Left cardiac atrium (tissue), 4 donors: ENCODE results near the gene CLCN7. TPM values are rescaled to one million over a fixed set of nuclear protein-coding genes. Genes with fewer than 3 reads are reported as not detected.

Source experiments
- ATAC-seq, 2 donors: fragments of 200-7000 bp; cut with Tn5 transposase; one replicate each; pipeline ENCODE4 v1.9.1; 2020; ENCODE audit warnings: mild to moderate bottlenecking in 2 of 2, moderate library complexity in 2 of 2
- DNase-seq: peaks from one replicate; pipeline ENCODE4 v3.0.0-alpha.2; 2020
- intact Hi-C, 2 donors: fragments of 100-400 bp; cut with DNase I; formaldehyde crosslinking; loops; one replicate each; pipeline versions ENCODE4 v1.14.1 to v1.15.1; 2022 to 2023
- total RNA-seq, 2 donors: library from RNA; stranded (reverse); fragmentation: NEBNext Ultra II Directional; extraction: Animal tissue kit (Norgen Biotek cat#: 25700); gene quantifications; one replicate each; pipeline ENCODE4 v1.2.1, GENCODE V29; 2021
- donor health status: DM: no; HTN: yes; CAD: no.
- donor health status: DM: no; HTN: yes; CAD: no; lungs with severe emphysema.
- donor health status: DM: yes; HTN: yes; CAD: no.
- donor health status: Dilated cardiomyopathy.

The CLCN7 gene
- total RNA-seq, 2 donors from 2014 or later: 43.0 to 49.7 TPM

DNA sequence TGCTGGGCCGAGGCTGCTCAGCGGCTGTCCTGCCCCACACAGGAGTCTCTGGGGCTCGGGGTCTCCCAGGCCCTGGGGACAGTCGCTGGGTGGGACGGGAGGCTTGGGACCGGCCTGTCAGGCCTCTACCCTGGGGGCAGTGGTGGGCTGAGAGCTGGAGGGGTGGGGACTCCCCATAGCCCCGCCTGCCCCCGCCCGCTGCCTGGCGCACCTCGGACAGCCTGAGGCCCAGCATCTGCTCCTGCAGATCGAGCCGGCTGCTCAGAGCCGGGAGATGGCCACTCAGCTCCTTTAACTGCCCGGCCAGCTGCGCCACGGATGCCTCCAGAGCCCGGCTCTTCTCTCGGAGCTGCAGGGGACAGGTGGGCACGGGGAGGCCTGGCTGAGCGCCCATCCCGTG lies 37.2 kb downstream of the CLCN7 start:
- intact Hi-C loops: no loop called here
- no peak for DNase-seq
- no peak for ATAC-seq

DNA sequence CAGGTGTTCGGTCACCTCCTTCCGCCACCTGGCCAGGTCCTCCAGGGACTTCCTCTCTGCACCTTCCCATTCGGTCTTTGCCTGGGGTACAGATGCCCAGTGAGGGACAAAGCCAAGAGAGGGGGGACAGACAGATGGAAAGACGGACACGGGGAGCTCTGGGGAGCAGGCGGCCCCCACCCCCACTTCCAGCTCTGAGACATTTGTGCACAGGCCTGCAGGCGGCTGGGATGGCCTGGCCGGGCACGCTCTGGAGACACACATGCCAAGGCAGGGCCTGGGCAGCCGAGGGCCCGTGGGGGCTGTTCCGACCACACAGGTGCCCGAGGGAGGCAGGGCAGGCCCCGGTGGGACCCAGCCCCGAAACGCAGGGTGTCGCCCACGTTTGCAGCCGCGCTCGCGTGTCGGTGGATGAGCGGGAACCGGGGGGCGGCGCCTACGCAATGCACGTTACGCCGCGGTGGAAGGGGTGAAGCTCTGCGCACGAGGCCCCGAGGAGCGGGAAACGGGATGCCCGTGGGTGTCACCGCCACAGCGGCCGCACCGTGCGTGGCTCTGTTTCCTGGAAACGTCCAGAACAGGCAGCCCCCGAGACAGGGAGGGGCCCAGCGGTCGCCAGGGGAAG lies 38.0 kb downstream of the CLCN7 start:
- DNase-seq: no peak
- intact Hi-C loops: no loop called here
- no peak for ATAC-seq

DNA sequence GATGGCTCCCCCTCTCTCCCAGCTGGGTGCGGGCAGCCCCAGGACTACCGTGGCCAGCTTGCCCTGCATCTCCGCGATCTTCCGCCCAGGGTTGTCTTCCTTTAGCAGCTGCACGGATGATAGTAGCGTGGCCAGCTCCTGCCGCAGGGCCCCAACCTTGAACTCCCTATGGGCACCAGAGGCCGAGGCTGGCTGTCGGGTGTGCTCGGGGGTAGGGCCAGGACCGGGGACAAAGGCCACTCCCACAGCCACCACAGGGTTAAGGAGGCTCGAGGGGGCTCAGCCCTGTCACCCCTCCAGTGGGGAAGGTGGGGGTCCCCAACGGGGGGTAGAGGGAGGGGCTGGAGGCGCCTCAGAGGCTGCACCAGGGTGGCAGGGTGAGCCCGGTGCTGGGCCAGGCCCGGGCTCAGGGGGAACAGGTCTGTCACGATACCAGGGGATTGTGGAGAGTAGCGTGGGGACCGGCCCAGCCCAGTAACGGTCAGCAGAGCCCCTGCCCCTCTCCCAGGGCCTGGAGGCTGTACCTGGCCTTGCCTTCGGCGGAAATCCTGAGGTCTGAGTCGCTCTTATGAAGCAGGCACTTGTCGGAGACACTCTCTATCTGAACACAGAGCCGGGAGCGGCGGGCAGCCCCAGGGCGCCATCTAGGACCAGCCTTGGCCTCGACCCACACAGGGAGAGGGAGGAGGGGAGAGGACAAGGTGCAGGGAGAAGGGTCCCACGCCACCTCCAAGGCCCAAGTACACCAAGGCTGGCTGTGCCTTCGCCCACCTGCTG lies 38.7 kb downstream of the CLCN7 start:
- DNase-seq (no peak), ATAC-seq (no peak)
- intact Hi-C loops: no loop called here

DNA sequence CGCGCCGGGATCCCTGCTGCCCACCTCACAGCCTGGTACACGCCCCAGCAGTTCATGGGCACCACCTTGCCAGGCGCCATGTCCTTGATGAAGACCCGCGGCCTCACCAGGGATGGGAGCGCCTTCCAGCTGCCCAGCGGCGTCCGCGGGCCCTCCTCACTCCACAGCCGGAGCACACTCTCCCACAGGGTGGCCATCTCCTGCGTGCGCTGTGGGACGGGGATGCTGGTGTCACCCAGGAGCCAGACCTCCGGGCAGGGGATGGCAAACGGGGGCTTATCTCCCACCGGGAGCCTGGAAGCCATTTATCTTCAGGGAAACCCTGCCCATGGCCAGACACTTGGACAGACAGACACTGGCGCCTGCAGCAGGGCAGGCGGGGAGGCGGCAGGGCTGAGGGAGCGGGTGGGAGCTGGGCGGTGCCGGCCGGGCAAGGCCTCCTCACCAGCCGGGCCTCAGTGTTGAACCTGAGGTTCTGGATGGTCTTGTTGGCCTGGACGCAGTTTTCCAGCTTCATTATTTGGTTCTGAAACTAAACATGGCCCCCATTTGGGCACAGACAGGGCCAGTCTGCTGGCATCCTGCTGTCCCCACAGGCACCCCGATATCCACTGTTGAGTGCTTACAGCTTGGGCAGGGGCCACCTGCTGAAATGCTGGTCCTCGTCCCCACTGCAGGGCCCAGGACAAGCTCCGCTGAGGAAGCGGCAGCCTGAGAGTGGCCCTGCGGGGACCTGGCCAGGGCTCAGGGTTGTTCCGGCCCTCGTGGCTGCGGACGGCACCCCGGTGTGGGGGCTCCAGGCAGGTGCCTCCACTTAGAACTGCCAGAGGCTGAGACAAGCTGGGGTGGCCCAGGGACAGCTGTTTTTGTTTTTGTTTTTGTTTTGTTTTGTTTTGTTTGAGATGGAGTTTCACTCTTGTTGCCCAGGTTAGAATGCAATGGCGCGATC lies 39.9 kb downstream of the CLCN7 start:
- DNase-seq: no peak
- no peak for ATAC-seq
- intact Hi-C loops: no loop called here

DNA sequence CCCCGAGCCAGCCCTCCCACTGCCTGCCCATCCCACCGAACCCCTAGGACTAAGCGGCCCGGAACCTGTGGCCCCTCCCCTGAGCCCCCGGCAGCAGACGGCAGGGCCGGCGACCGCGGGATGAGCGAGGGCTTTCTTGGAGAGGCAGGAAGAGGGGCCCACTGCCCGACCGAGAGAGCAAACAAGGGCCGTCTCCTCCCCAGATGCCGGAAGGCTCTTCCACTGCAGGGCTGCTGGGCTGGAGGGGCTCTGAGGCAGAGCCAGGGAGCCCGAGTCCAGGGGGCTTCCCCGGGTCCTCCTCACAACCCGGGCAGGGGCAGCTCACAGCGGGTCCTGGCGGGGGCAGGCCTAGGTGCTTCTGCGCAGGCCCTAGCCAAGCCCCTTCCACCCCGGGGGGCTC lies 41.1 kb downstream of the CLCN7 start:
- DNase-seq: no peak
- no peak for ATAC-seq
- intact Hi-C loops: no loop called here

DNA sequence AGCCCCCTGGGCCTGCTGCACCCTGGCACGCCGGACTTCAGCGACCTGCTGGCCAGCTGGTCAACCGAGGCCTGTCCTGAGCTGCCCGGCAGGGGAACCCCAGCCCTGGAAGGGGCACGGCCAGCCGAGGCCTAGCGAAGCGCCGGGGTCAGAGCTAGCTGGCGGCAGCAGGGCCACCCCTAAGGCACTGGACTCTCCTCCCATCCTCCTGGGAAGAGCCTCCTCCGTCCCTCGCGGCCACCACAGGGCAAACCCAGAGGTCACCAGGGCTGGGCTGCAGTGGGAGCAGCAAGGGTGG lies 41.6 kb downstream of the CLCN7 start:
- intact Hi-C loops: no loop called here
- no peak for DNase-seq
- no peak for ATAC-seq

DNA sequence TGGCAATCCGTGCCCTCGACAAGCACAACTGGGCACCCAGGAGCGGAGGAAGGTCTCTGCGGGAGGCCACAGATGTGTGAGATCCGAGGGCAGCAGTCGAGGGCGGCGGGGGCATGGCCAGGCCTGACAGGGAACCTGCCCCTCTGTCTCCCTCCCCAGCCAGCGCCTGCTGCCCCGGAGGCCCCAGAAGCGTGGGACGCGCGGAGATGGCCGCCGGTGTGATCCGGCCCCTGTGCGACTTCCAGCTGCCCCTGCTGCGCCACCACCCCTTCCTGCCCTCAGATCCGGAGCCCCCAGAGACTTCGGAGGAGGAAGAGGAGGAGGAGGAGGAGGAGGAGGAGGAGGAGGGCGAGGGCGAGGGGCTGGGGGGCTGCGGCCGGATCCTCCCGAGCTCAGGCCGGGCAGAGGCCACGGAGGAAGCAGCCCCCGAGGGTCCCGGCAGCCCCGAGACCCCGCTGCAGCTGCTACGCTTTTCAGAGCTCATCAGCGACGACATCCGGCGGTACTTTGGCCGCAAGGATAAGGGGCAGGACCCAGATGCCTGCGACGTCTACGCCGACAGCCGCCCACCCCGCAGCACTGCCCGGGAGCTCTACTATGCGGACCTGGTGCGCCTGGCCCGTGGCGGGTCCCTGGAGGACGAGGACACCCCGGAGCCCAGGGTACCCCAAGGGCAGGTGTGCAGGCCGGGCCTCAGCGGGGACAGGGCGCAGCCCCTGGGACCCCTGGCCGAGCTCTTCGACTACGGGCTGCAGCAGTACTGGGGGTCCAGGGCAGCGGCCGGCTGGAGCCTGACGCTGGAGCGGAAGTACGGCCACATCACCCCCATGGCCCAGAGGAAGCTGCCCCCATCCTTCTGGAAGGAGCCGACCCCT lies 42.2 kb downstream of the CLCN7 start:
- intact Hi-C loops: no loop called here
- ATAC-seq (no peak), DNase-seq (no peak)

DNA sequence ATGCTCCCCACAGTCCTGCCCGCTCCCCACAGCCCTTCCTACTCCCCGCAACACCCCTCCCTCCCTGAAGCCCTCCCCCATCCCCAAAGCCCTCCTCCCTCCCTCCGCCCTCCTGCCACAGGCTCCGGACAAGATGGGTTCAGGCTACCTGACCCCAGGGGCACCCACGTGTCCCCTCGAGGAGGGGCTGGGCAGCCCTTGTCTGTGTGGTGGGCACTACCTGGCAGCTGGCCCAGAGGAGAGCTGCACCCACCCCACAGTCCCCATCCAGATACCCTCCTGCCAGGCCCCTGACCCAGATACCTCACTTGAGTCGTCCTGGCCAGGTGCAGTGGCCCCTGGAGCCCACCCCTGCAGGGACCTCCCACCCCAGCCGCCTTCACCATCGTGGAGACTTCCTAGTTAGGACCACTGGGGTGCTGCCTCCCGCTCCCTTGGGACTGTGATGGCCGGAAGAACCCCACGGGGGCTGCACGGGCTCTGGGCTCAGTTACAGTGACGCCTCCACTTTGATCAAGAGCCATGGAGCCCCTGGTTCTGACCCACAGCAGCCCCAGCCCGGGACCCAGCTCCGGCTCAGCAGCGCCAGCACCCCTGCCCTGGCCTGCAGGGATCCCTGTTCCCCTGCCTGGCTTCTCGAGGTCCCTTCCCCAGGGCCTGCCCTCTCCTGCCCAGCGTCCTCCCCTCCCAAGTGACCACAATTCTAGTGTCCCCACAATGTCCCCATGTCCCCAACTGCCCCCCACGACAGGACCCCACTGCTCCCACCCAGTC lies 43.1 kb downstream of the CLCN7 start:
- no peak for DNase-seq
- intact Hi-C loops: no loop called here
- ATAC-seq: no peak

DNA sequence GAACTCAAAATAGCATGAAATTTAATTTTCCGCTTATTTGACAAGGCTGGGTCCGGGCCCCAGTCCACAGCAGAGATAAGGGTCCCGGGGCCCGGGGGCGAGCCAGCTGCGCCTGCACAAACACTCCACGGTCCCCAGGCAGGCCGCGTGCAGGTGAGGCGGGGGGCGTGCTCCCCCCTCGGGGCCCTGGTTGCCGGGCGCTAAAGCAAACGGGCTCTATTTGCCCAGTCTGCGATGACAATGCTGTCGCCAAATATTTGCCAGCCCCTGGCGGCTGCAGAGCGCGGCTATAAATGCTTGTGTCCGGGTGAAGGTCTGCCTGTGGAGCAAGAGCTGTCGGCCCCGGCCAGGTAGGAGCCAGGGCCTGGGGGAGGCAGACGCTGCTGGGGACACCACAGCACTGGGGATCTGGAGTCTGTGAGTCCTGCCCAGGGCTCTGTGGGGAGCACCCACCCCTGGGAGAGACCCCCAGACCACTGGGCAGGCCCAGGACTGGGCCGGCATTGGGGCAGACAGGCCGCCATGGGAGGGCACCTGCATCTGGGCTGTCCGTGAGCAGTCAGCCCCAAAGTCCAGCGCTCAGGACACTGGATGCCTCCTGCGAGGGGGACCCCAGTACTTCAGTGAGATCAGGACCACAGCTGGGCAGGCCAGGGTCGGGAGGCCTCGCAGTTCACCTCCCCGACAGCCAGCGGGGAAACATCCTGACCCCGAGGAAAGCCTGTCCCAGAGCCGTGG lies 43.9 kb downstream of the CLCN7 start, which contains the start of gene PERCC1:
Gene PERCC1 (plus strand): TSS at position 320 of the 738 bp plus-strand sequence. CDS start 1,516 bp downstream, outside the sequence.
- intact Hi-C loops: no loop called here
- ATAC-seq (no peak), DNase-seq (no peak)

DNA sequence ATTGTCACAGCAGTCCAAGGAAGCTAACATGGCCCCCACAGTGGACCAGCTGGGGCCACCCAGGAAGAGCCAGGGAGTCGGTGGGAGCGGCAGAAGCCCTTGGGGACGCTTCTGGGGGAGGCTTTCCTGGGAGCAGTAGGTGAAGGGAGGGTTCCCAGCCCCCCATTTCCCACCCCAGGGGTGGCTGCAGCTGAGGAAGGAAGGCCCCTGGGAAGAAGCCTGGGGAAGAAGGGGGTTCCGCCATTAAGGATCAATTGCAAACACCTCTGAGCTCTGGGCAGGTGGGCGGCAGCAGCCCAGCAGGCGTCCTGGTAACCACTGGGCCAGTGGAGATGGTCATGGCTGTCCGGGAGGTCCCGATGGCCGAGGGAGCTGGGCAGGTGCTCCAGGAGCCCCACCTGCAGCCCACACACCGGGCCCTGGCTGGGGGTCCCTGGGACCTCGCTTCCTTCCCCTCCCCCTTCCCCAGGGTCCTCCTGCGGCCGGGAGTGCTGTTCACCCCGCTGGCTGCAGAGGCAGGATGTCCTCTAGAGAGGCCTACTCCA lies 44.5 kb downstream of the CLCN7 start:
- intact Hi-C loops: no loop called here
- no peak for ATAC-seq
- no peak for DNase-seq

DNA sequence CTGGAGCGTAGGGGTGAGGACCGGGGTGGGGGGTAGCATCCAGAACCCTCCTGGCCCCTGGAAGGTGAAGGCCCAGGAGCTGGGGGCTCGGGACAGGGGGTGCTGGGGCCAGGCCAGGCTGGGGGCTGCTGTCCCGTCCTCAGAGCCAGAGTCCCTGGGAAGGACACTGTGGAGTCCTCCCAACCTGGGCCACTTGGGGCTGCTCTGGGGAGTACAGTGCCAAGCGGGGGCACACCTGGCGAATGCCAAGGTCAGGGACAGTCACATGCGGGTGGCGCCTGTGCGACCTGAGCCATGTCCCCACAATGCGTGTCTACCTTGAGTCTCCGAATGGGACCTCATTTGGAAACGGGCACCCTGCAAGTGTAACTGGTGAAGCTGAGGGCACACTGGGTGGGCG lies 45.2 kb downstream of the CLCN7 start:
- ATAC-seq: no peak
- no peak for DNase-seq
- intact Hi-C loops: no loop called here

DNA sequence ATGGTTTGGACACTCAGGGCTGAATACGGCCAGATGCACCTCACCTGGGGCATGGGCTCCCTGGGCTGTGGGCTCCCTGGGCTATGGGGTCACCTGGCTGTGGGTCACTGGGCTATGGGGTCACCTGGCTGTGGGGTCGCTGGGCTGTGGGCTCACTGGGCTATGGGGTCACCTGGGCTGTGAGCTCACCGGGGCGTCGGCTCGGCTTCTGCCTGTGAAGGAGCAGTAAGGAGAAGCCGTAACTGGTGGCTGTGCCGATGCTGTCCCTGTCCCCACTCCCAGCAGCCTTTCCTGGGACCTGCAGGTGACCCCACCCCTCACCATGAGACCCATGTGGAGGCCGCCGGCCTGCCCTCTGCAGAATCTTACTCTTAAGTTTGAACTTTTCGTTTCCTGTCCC lies 45.8 kb downstream of the CLCN7 start:
- no peak for DNase-seq
- no peak for ATAC-seq
- intact Hi-C loops: no loop called here

DNA sequence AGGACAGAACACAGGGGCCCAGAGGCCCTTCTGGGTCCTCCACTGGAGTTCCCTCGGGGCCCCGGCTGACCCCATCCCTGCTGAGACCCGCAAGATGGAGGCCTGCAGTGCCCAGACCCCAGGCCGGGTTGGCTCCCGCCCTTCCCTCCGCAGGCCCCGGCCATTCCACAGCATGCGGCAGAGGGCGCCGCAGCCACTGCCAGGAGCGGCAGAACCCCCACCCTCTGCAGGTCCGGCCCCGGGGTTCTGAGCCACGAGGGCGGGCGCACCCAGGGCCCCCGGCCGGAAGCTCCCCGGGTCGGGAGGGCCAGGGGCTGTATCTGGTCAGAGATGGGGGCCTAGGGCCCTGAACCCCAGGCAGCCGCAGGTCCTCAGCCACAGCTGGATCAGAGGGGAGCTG lies 46.3 kb downstream of the CLCN7 start:
- intact Hi-C loops: no loop called here
- no peak for DNase-seq
- peak; percentile 29 to 53 for ATAC-seq

DNA sequence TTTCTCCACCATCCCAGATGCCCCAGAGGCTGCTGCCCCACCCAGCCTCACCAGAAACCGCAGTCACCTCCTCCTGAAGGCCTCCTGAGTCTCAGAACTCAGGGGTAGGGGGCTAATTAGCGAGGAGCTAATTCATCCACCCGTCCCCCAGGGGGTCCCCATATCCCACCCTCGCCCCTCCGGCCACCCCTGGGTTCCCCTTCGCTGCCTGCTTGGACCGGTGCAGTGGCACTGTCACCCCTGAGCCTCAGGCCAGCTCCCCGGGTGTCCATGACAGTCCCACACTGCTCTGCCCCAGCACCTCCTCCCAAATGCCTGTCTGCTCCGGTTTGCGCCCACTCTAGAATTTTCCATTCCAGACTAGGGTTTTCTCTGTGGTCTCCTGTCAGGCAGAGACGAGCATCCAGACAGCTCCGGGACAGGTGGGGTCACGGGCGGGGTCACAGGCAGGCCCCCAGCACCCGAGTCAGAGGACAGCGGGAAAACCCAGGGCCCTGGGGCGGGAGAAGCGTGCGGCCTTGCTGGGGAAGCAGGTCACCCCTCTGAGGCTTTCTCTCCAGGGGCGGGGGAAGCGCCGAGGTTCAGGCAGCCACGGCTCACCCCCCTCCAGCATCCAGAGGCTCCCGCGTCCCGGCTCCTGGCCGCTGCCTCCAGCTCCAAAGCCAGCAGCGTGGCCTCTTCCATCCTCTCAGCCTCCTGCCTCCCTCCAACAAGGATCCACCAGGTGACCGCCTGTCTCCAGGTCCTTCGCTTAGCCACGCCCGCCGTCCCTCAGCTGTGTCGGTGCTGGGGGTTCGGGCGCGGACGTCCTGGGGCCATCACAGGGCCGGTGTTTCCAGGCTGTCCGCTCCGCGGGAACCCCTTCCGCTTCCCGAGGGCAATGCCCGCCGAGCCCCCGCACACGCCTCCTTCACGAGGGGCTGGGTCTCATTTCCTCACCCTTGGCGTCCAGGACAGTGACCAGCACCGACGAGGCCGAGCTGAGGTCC lies 47.1 kb downstream of the CLCN7 start:
- intact Hi-C loops: no loop called here
- no peak for DNase-seq
- no peak for ATAC-seq

DNA sequence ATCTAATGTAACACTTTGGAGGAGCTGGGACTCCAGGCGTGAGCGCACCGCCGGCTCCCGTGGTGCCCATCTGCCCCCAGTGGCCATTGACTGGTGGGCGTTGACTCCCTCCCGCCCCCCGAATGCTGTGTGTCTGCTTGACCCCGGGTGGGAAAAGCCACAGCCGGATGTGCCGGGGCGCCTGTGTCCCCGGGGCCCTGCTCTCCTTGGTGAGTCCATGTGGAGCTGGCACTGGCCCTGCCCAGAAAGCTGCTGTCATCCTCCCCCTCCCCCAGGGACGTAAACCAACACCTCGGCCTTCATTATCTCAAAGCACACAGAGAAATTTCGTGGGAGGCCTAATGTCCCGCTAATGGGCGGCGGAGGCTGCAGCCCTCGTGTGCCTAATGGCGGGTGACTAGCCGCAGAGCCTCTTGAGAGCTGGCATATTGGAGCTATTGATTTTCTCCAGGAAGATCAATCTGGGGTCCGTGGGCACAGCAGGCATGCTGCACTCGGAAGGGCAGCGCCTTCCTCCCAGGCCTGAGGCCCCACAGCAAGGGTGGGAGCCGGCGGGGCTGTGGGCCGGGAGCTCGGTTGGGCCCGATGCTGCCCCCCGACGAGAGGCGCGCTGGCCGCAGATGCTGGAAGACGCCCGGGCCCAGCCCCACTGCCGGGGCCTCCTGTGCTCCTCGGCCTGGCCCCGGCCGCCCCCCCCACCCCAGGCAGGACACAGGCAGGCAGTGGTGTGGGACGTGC lies 47.9 kb downstream of the CLCN7 start:
- intact Hi-C loops: no loop called here
- DNase-seq (no peak), ATAC-seq (no peak)
